Measurements from ENCODE around the gene CDT1. TPM values are rescaled to one million over a fixed set of nuclear protein-coding genes. Genes with fewer than 3 reads are reported as not detected.

CDT1 gene
- total RNA-seq, 1 experiment from 2014 or later, result 43.0 TPM

GRCh38 chr16:88814144-88814502 is 10.5 kb downstream of the CDT1 start:
- Histone ChIP-seq H3K4me3 (ENCODE audit: low read length) (no peak overlapping the region), H4K20me1 (ENCODE audit: low read length) (no peaks in the 10 kb centered on the region), H3K36me3 (ENCODE audit: low read depth, low read length) (no peaks in the 10 kb centered on the region), H3K4me1 (ENCODE audit: insufficient read depth, low read length) (peaks cover 10% of the 10 kb centered on the region), H2AFZ (ENCODE audit: low read length) (no peak overlapping the region), H3F3A (ENCODE audit: low read length, unreplicated experiment) (no peaks in the 10 kb centered on the region), H3K9ac (ENCODE audit: low read length) (no peak overlapping the region), H3K27me3 (ENCODE audit: low read length) (no peaks in the 10 kb centered on the region), H3K27ac (ENCODE audit: low read length) (no peak overlapping the region), H3K4me2 (ENCODE audit: low read length) (no peak overlapping the region), H3K9me2 (replicated peaks; ENCODE audit: low read length) (no peaks in the 10 kb centered on the region), H3K9me3 (ENCODE audit: low read length) (no peaks in the 10 kb centered on the region), H3K79me2 (ENCODE audit: low read length) (peaks cover 24% of the 10 kb centered on the region)
- ATAC-seq (no peak), DNase-seq (no peak)
- TF ChIP-seq, protein P1, sequence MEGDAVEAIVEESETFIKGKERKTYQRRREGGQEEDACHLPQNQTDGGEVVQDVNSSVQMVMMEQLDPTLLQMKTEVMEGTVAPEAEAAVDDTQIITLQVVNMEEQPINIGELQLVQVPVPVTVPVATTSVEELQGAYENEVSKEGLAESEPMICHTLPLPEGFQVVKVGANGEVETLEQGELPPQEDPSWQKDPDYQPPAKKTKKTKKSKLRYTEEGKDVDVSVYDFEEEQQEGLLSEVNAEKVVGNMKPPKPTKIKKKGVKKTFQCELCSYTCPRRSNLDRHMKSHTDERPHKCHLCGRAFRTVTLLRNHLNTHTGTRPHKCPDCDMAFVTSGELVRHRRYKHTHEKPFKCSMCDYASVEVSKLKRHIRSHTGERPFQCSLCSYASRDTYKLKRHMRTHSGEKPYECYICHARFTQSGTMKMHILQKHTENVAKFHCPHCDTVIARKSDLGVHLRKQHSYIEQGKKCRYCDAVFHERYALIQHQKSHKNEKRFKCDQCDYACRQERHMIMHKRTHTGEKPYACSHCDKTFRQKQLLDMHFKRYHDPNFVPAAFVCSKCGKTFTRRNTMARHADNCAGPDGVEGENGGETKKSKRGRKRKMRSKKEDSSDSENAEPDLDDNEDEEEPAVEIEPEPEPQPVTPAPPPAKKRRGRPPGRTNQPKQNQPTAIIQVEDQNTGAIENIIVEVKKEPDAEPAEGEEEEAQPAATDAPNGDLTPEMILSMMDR (conservative IDR thresholded peaks at IDR 0.05; ENCODE audit: low read depth, low read length), result no peak
- TF ChIP-seq EZH2phosphoT487 (IDR thresholded peaks at IDR 0.05; ENCODE audit: borderline replicate concordance, low read length) (no peak), EZH2 (IDR thresholded peaks at IDR 0.05; ENCODE audit: low read length, unreplicated experiment) (no peak)
- ChIA-PET POLR2A (ENCODE audit: unreplicated experiment) (no interaction called here), CTCF (no interaction called here)
- BruUV-seq (replicated peaks), result no TSS peak
- intact Hi-C loops (cut with micrococcal nuclease), result loop anchor here (10.0 kb wide), 1 partner anchor 351 kb away; no protein-coding TSS in a partner anchor

DNA sequence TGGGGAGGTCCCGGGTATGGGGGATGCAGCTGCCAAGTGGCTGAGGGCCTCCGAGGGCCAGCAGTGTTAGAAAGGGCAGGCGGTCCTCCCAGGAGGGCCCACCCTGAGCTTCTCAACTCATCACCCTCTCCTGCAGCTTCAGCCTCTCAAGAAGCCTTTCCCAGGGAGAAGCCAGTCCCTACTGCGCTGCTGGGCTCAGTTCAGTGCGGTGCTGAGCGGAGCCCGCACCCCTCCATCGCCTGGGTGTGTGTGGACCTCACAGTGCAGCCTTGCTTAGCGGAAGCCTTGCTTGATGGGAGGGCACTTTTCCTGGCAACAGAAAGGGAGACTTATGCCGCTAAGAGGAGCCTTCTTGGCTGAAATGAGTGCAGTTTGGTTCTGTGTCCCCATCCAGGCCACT is 11.6 kb downstream of the CDT1 start:
- Histone ChIP-seq H3K27me3 (ENCODE audit: low read length) (no peaks in the 10 kb centered on the region), H3K4me3 (ENCODE audit: low read length) (no peak overlapping the region), H3K9me2 (replicated peaks; ENCODE audit: low read length) (no peaks in the 10 kb centered on the region), H3K9ac (ENCODE audit: low read length) (no peak overlapping the region), H2AFZ (ENCODE audit: low read length) (no peak overlapping the region), H3K36me3 (ENCODE audit: low read depth, low read length) (no peaks in the 10 kb centered on the region), H3K27ac (ENCODE audit: low read length) (no peak overlapping the region), H3K4me1 (ENCODE audit: insufficient read depth, low read length) (peaks cover 6% of the 10 kb centered on the region), H3K9me3 (ENCODE audit: low read length) (no peaks in the 10 kb centered on the region), H3K79me2 (ENCODE audit: low read length) (peaks cover 15% of the 10 kb centered on the region), H3K4me2 (ENCODE audit: low read length) (no peak overlapping the region), H3F3A (ENCODE audit: low read length, unreplicated experiment) (no peaks in the 10 kb centered on the region), H4K20me1 (ENCODE audit: low read length) (no peaks in the 10 kb centered on the region)
- CTCF ChIA-PET, result no interaction called here
- POLR2A ChIA-PET (ENCODE audit: unreplicated experiment), result no interaction called here
- no TSS peak for BruUV-seq (replicated peaks)
- intact Hi-C loops (cut with micrococcal nuclease), result loop anchor here (10.0 kb wide), 1 partner anchor 350 kb away; no protein-coding TSS in a partner anchor
- ATAC-seq (no peak), DNase-seq (no peak)
- TF ChIP-seq, protein P1 (conservative IDR thresholded peaks at IDR 0.05; ENCODE audit: low read depth, low read length), result no peak
- TF ChIP-seq EZH2phosphoT487 (IDR thresholded peaks at IDR 0.05; ENCODE audit: borderline replicate concordance, low read length) (no peak), EZH2 (IDR thresholded peaks at IDR 0.05; ENCODE audit: low read length, unreplicated experiment) (no peak)

GRCh38 chr16:88815901-88816589 is 12.5 kb downstream of the CDT1 start:
- no peak for TF ChIP-seq EZH2phosphoT487 (IDR thresholded peaks at IDR 0.05; ENCODE audit: borderline replicate concordance, low read length)
- TF ChIP-seq, protein P1 (conservative IDR thresholded peaks at IDR 0.05; ENCODE audit: low read depth, low read length), result peak; percentile 76
- Histone ChIP-seq H3K4me3 (ENCODE audit: low read length) (no peak overlapping the region), H3K79me2 (ENCODE audit: low read length) (peaks cover 7% of the 10 kb centered on the region), H3K4me2 (ENCODE audit: low read length) (no peak overlapping the region), H3K27me3 (ENCODE audit: low read length) (no peaks in the 10 kb centered on the region), H3K9ac (ENCODE audit: low read length) (no peak overlapping the region), H3K9me2 (replicated peaks; ENCODE audit: low read length) (no peaks in the 10 kb centered on the region), H4K20me1 (ENCODE audit: low read length) (no peaks in the 10 kb centered on the region), H3K27ac (ENCODE audit: low read length) (no peak overlapping the region), H3F3A (ENCODE audit: low read length, unreplicated experiment) (no peaks in the 10 kb centered on the region), H3K4me1 (ENCODE audit: insufficient read depth, low read length) (no peaks in the 10 kb centered on the region), H3K36me3 (ENCODE audit: low read depth, low read length) (no peaks in the 10 kb centered on the region), H2AFZ (ENCODE audit: low read length) (no peak overlapping the region), H3K9me3 (ENCODE audit: low read length) (no peaks in the 10 kb centered on the region)
- intact Hi-C loops (cut with micrococcal nuclease), result loop anchor here (10.0 kb wide), 1 partner anchor 349 kb away; no protein-coding TSS in a partner anchor
- ATAC-seq (peak; percentile 33), DNase-seq (peak; percentile 58)
- BruUV-seq (replicated peaks), result no TSS peak
- ChIA-PET POLR2A (ENCODE audit: unreplicated experiment) (no interaction called here), CTCF (no interaction called here)

Data from PC-3 (cell line).